Heart right ventricle (tissue), 16 donors: Measurements from ENCODE around the gene ADAMTSL2. TPM values are rescaled to one million over a fixed set of nuclear protein-coding genes. Genes with fewer than 3 reads are reported as not detected.

Experiments used
- ATAC-seq, 8 donors: fragments of 200-7000 bp; cut with Tn5 transposase; one replicate each; pipeline ENCODE4 v1.9.1; 2020; ENCODE audit warnings: mild to moderate bottlenecking in 8 of 8, moderate library complexity in 8 of 8, moderate number of reproducible peaks in 1 of 8
- DNase-seq, 2 donors: peaks; one replicate each; pipeline ENCODE4 v3.0.0-alpha.2; 2020
- H3K27ac ChIP-seq, 10 donors: fragments of 200-600 bp; sonication (generic) in 2 of 10; one replicate each; pipeline versions ENCODE4 v1.5.0 to v1.8.0; 2020 to 2022; ENCODE audit warnings: mild to moderate bottlenecking in 3 of 10
- H3K27me3 ChIP-seq, 7 donors: fragments of 200-600 bp; one replicate each; pipeline ENCODE4 v1.8.0; 2021 to 2022; ENCODE audit warnings: mild to moderate bottlenecking in 2 of 7
- H3K36me3 ChIP-seq, 9 donors: fragments of 200-600 bp; sonication (generic) in 1 of 9; one replicate each; pipeline versions ENCODE4 v1.5.0 to v1.8.0; 2020 to 2022; ENCODE audit warnings: mild to moderate bottlenecking in 2 of 9
- H3K4me1 ChIP-seq, 9 donors: fragments of 200-600 bp; sonication (generic) in 1 of 9; one replicate each; pipeline versions ENCODE4 v1.5.0 to v1.8.0; 2020 to 2022; ENCODE audit warnings: mild to moderate bottlenecking in 4 of 9
- H3K4me3 ChIP-seq, 10 donors: fragments of 200-600 bp; sonication (generic) in 2 of 10; one replicate each; pipeline versions ENCODE4 v1.5.0 to v1.8.0; 2020 to 2022; ENCODE audit warnings: mild to moderate bottlenecking in 7 of 10, moderate library complexity in 2 of 10
- H3K9me3 ChIP-seq, 11 donors: fragments of 200-600 bp in 10 of 11; sonication (generic) in 2 of 11; one replicate each; pipeline versions ENCODE4 v1.5.0 to v1.8.0; 2013 to 2022; ENCODE audit warnings: mild to moderate bottlenecking in 2 of 11, control low read depth in 1 of 11, moderate library complexity in 1 of 11
- CTCF ChIP-seq, 9 donors: fragments of 200-600 bp; sonication (generic) in 2 of 9; IDR thresholded peaks; one replicate each; pipeline versions ENCODE4 v1.5.0 to v1.8.0; 2021 to 2022; ENCODE audit warnings: antibody characterized with exemption in 9 of 9, mild to moderate bottlenecking in 5 of 9, moderate library complexity in 1 of 9
- WGBS, 2 donors: extraction: QIAGEN DNeasy Blood & Tissue Kit; methylation state at CpG; one replicate each; pipeline ENCODE4 v1.1.7; 2013; ENCODE audit warnings: inconsistent platforms in 1 of 2; 5-methylcytosine and 5-hydroxymethylcytosine counted together
- intact Hi-C, 10 donors: fragments of 100-400 bp; cut with DNase I; formaldehyde crosslinking; loops; one replicate each; pipeline versions ENCODE4 v1.11.1 to v1.14.2; 2022
- polyA plus RNA-seq, 2 donors: library from polyadenylated mRNA; stranded (reverse); fragments of 200-250 nt; gene quantifications; one replicate each; pipeline ENCODE4 v1.2.3, GENCODE V29; 2013
- total RNA-seq, 10 donors: library from RNA; stranded (reverse); fragmentation: NEBNext Ultra II Directional in 3 of 10; extraction: Animal tissue kit (Norgen Biotek cat#: 25700) in 3 of 10; gene quantifications; one replicate each; pipeline versions ENCODE4 v1.2.1 to v1.2.4, GENCODE V29; 2021 to 2023
- donor health status: Arrhythmogenic right ventricular cardiomyopathy.
- donor health status: ischemic (EF 13 %, LVEDD 7.1; RV severe dilation, severe dysfunction).
- donor health status: healthy with polysubstance abuse.
- donor health status: DM: no; HTN: yes; CAD: no.
- donor health status: DM: no; HTN: no; CAD: no.
- donor health status: ischemic (EF 25% LVEDD 6.9; RV normal size, moderate dysfunction).
- donor health status: ischemic (EF 25% LVEDD 5.7; RV mildly dilated, moderate dysfunction).
- donor health status: healthy.
- donor health status: DM: yes; HTN: yes; CAD: no.
- donor health status: Ischemic cardiomyopathy.
- donor health status: ischemic (EF 35%, LVEDD 5.7; RV mildly dilated, moderate dysfunction).
- donor health status: nonischemic (EF 11% LVEDD 7.7; RV severe dilation, severe dysfunction).
- donor health status: DM: yes; HTN: yes; CAD: no.
- donor health status: PGD.
- donor health status: ischemic (EF 29% LVEDD 5.4; RV normal size, mild dysfunction).
- donor health status: nonischemic (EF 23%, LVEDD 6.1; RV moderate dilation, normal function).

ADAMTSL2 gene
- total and polyA plus RNA-seq, 12 donors = 2.0 to 9.1 (median 4.5) TPM

GRCh38 chr9:133556354-133556753 is 21.9 kb downstream of the ADAMTSL2 start:
- WGBS, 2 donors = 91 to 95% methylated on average over 5 of the region's 5 CpGs
- no peak overlapping the region for H3K27ac ChIP-seq
- intact Hi-C loops = no loop called here
- H3K4me1 ChIP-seq = peaks cover 30 to 55% (median 42%) of the 10 kb centered on the region in 9 donors
- H3K4me3 ChIP-seq = no peak overlapping the region
- no peak for DNase-seq
- no peak for ATAC-seq
- H3K9me3 ChIP-seq = no peaks in the 10 kb centered on the region
- peaks cover 0 to 21% (median 0%) of the 10 kb centered on the region in 9 donors for H3K36me3 ChIP-seq
- H3K27me3 ChIP-seq = no peaks in the 10 kb centered on the region
- no peak for TF ChIP-seq CTCF (IDR thresholded peaks at IDR 0.05)

- WGBS, 2 donors = 87 to 91% methylated on average over 9 of the region's 9 CpGs
- peak overlapping the region in 9 of 10 donors; percentile 30 to 88 (median 80) for H3K27ac ChIP-seq
- no peak for TF ChIP-seq CTCF (IDR thresholded peaks at IDR 0.05)
- H3K4me1 ChIP-seq = peaks cover 30 to 59% (median 42%) of the 10 kb centered on the region in 9 donors
- intact Hi-C loops = no loop called here
- peaks cover 0 to 21% (median 0%) of the 10 kb centered on the region in 9 donors for H3K36me3 ChIP-seq
- ATAC-seq = no peak
- no peak for DNase-seq
- H3K27me3 ChIP-seq = no peaks in the 10 kb centered on the region
- no peak overlapping the region for H3K4me3 ChIP-seq
- no peaks in the 10 kb centered on the region for H3K9me3 ChIP-seq
Observed at GRCh38 chr9:133557581-133557980, 23.1 kb downstream of the ADAMTSL2 start.

- ATAC-seq = peak; percentile 51 to 74 (median 64)
- no peak for TF ChIP-seq CTCF (IDR thresholded peaks at IDR 0.05)
- H3K4me1 ChIP-seq = peaks cover 34 to 66% (median 49%) of the 10 kb centered on the region in 9 donors
Observed at GRCh38 chr9:133558191-133559126, 24.0 kb downstream of the ADAMTSL2 start.

GRCh38 chr9:133560311-133560710 is 25.8 kb downstream of the ADAMTSL2 start:
- ATAC-seq (peak; percentile 21 to 80 (median 62)), DNase-seq (peak; percentile 50 to 74)
- Histone ChIP-seq H3K27ac (peak overlapping the region in 3 of 10 donors; percentile 34 to 81 (median 80)), H3K4me1 (peaks cover 35 to 67% (median 53%) of the 10 kb centered on the region in 9 donors), H3K27me3 (no peaks in the 10 kb centered on the region), H3K36me3 (peaks cover 0 to 12% (median 0%) of the 10 kb centered on the region in 9 donors), H3K9me3 (no peaks in the 10 kb centered on the region), H3K4me3 (no peak overlapping the region)
- 50 to 56% methylated on average over 15 of the region's 15 CpGs for WGBS, 2 donors
- intact Hi-C loops = no loop called here
- TF ChIP-seq CTCF (IDR thresholded peaks at IDR 0.05) = no peak

More at GRCh38 chr9:133558191-133559126, 24.0 kb downstream of the ADAMTSL2 start:
- WGBS, 2 donors = 29 to 30% methylated on average over 31 of the region's 31 CpGs
- Histone ChIP-seq H3K4me3 (peak overlapping the region in 4 of 10 donors; percentile 24 to 29 (median 28)), H3K36me3 (peaks cover 0 to 21% (median 0%) of the 10 kb centered on the region in 9 donors), H3K9me3 (no peaks in the 10 kb centered on the region), H3K27ac (peak overlapping the region; percentile 59 to 88 (median 78)), H3K27me3 (no peaks in the 10 kb centered on the region)
- DNase-seq = peak; percentile 59 to 68
- intact Hi-C loops = loop anchor here in 1 of 10 donors (2.0 kb wide), 1 partner anchor 20 kb away; no protein-coding TSS in a partner anchor
